Hematopoietic multipotent progenitor cell treated with erythropoietin and hydrocortisone succinate and interleukin-3 and kit ligand, for 4 days (in vitro differentiated cells): ENCODE data around the gene DNAAF1.
A peak's percentile ranks its signal among the peaks of the same experiment; 100 is the strongest.
"Not testable (repeated sequence)": the region's sequence is repeated elsewhere in the genome, so short reads cannot be mapped to it uniquely, and the experiment has no call there.

ENCODE experiments used
- DNase-seq: peaks from one replicate; pipeline ENCODE4 v3.0.0-alpha.2; 2015

Gene DNAAF1

DNA sequence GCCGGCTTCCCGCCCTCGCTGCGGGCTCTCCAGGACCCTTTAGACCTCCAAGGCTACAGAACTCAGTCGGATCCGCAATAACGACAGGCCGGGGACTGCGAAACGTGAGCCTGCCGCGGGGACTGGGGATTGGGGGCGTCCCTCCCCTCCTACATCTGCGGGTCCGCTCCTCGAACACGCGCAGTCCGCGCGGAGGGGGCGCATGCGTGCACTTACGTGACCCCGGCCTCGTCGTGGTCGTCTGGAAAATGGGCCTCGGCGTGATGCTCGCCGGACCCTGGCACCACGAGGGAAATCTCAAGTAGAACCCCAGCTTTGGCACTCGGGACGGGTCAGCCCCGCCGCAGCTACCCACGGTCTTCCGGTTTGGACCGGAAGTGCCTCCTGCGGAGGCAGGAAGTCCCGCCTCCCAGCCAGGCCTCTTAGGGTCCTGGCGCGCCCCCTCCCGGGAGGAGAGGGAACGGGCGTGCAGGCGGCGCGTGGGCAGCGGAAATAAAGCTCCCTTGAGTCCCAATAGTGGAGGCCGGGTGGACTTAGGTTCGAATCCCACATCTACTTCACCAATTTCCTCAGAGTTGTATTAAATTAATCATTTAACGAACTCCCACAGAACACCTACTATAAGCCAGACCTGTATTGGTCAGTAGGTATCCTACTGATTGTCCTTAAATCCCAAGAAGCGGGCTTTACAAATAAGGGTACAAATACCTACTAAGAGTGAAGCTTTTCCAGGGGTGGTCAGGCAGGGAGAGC, 41.8 kb downstream of the DNAAF1 start, which contains the start of gene TAF1C:
Gene TAF1C (minus strand): TSS at position 373 of the 753 bp plus-strand sequence. CDS start 2,069 bp downstream, outside the sequence.
- peak; percentile 98 for DNase-seq

DNA sequence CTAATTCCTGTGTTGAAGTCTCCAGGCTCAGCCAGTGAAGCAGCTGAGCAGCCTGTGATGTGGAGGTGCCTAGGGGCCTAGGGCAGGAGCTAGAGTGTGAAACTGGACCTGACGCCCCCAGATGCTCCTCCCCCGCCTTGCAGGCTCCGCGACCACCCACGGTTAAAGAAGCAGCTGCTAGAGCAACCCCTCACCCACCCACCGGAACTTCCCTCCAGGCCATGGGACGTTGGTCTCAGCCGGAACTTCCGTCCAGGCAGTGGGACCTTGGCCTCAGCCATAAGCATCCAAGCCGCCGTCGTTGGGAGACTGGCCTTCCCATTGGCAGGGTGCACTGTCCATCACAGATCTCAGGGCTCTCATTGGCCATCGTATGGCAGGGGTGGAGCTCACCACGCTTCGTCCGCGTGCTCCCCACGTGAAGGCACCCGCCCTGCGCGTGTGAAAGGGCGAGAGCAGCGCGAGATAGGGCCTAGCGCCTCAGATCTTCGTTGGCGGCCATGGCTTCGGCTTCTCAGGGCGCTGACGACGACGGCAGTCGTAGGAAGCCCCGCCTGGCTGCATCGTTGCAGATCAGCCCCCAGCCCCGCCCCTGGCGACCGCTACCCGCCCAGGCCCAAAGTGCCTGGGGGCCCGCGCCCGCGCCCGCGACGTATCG, 45.8 kb downstream of the DNAAF1 start, which contains the start of gene ADAD2:
Gene ADAD2 (plus strand): TSS at position 427 of the 658 bp plus-strand sequence. CDS start 74 bp downstream, at position 501.
- DNase-seq: no peak

DNA sequence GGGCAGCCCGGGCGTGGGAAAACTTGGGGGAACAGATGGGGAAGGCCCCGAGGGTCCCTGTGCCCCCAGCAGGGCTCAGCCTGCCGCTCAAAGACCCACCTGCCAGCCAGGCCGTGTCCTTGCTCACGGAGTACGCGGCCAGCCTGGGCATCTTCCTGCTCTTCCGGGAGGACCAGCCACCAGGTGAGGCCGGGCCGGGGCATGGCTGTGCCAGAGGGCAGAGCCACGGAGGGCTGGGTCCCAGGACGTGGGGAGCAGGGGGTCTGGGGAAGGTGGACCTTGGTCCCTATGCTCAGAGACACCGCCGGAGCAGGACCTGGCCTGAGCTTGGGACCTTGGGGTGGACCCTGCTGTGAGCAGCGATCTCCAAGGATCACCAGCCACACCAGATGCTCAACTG, 46.4 kb downstream of the DNAAF1 start:
- DNase-seq: no peak

DNA sequence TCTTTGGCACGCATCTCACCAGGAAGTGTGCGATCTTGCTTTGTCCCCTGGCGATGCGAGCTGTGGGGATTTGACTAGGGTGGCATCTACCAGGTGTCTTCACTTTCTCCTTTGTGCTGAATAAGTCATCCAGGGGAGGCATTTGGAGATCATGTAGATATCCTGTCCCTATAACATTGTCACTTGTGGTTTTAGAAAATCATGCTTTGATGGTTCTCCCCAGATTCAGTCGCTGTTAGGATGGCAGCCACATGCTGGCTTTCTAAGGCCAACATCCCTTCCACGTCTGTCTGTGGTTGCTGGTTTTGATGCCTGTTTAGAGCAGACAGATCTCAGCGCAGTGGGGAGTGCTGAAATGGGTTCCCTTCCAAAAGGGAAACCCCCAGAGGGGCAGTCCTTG, 48.4 kb downstream of the DNAAF1 start:
- no peak for DNase-seq

DNA sequence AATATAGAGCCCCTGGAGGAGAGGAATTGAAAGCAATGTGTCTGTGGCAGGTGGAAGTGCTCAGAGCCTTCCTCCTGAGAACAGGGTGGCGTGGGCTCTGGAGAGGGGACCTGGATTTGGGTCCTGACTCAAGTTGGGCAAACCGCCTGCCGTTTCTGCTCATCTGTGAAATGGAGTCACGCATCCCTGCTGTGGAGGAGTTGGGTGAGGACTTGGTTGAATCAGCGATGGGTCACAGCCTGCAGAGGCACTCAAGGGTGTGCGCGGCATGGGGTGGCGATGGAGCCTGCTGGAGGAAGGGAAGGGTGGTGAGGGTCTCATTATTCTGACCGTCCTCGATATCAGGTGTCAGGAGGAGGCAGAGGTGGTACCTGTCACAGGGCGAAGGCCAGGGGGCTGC, 48.9 kb downstream of the DNAAF1 start:
- no peak for DNase-seq

DNA sequence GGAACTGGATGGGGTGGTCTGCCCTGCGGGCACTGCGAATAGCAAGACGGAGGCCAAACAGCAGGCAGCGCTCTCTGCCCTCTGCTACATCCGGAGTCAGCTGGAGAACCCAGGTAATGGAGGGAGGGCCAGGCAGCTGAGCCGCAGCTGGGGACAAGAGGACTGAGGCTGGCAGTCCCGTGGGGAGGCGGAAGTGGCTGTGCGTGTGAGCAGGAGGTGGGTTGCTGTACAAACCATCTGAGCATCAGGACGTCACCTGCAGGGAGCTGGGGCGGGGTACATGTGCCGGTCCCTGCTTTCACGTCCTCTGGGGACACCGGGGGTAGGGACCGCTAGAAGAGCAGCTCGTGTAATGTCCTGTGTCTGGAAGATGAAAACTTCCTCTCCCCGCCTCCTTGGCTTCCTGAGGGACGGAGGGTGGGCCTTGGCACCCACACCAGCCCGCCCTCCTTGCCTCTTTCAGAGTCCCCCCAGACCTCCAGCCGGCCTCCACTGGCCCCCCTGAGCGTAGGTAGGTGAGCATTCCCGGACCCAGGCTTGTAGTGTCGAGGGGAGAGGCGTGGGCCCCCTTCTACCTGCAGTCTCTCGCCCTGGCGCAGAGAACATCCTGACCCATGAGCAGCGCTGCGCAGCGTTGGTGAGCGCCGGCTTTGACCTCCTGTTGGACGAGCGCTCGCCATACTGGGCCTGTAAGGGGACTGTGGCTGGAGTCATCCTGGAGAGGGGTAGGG, 49.5 kb downstream of the DNAAF1 start:
- DNase-seq: peak; percentile 34

DNA sequence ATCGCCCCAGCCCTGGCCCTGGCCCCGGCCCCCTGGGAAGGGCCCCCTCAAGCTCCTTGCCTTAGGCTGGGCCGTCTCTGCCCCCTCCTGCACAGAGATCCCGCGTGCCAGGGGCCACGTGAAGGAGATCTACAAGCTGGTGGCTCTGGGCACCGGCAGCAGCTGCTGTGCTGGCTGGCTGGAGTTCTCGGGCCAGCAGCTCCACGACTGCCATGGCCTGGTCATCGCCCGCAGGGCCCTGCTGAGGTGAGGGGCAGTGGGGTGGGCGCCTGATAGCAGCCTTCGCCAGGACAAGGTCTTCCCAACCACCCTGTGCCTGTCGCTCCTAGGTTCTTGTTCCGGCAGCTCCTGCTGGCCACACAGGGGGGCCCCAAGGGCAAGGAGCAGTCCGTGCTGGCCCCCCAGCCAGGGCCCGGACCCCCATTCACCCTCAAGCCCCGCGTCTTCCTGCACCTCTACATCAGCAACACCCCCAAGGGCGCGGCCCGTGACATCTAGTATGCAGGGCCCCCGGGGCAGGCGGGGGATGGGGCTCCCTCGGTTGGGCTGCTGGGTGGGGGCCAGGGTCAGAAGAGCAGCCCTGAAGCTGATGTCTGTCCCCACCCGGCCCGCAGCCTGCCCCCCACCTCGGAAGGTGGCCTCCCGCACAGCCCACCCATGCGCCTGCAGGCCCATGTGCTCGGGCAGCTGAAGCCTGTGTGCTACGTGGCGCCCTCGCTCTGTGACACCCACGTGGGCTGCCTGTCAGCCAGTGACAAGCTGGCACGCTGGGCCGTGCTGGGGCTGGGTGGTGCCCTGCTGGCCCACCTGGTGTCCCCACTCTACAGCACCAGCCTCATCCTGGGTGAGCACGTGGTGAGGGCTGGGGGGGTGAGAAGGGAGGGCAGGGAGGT, 50.3 kb downstream of the DNAAF1 start:
- DNase-seq: no peak

DNA sequence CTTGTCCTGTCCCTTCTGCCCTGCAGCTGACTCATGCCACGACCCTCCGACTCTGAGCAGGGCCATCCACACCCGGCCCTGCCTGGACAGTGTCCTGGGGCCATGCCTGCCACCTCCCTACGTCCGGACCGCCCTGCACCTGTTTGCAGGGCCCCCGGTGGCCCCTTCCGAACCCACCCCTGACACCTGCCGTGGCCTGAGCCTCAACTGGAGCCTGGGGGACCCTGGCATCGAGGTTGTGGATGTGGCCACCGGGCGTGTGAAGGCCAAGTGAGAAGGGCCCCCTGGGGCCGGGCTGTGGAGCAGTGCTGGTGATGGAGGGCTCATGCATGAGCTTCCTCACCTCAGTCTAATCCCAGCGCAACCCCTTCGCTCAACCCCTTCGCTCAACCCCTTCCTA, 51.0 kb downstream of the DNAAF1 start:
- DNase-seq: no peak

DNA sequence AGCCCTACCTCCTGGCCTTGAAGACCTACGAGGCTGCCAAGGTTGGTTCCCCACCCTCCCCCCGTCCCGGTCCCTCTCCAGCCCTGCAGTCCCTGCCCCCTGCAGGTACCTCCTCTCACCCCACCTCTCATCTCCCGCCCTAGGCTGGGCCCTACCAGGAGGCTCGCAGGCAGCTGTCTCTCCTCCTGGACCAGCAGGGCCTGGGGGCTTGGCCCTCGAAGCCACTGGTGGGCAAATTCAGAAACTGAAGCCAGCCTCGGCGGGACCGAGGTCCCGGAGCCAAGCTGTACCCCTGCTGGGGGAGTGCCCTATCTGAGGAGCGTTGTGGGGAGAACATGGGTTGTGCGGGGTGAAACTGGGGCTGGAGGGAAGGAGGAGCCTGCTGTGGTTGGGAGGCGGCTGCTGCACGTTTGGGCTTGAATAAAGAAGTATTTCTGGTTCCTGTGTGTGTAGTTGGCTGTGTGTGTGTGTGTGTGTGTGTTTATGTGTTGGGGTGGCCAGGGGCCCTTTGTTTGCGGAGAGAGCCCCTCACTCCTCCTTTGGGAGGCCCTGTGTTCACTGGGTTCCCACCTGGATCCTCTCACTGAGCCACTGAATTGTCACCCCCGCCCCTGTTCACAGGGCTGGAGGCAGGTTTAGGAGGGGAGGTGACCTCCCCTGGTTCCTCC, 51.8 kb downstream of the DNAAF1 start:
- DNase-seq: no peak

DNA sequence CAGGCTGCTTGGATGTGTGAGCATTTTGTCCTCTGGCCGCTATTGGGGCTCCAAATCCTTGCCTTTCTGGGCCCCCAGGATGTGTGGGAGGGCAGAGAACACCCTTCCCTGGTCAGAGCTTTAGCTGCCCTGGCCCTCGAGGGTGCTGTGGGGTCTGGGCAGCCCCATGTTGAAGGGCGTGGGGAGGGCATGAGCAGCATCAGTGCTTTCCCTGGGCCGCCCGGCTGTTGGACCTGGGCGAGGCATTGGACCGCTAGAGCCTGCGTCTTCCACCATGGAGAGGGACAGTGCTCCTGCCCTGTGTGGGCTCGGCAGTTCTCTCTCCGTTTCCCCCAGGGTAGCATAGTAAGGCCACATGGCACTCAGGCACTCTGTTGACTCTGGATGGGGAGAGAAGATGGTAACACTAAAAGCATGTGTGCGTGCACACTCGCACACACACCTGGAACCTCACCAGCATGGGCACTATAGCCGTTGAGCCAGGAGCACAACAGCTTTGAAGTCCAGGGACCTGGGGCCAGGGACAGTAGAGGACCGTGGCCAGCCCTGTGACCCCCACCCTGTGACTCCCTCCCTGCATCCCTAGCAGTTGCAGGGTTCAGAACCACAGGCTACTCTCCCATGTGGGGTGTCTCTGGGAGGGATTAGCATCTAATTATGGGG, 52.5 kb downstream of the DNAAF1 start:
- DNase-seq: no peak

DNA sequence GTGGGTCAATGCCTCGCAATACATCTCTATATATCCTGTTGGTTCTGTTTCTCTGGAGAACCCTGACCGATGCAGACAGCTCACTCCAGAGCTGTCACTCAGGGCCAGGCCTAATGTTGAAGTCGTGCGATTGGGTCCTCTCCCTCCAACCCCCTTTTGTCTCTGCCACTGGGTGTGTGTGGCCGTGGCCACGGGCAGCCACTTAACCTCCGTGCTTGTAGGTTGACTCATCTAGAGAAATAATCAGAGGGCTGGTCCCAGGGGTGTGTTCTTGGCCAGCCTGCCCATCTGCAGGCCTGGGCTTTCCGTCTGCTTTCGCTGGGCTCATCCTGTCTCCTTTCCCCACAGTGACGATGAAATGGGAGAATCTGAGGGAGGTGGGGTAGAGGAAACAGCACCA, 53.3 kb downstream of the DNAAF1 start:
- no peak for DNase-seq

DNA sequence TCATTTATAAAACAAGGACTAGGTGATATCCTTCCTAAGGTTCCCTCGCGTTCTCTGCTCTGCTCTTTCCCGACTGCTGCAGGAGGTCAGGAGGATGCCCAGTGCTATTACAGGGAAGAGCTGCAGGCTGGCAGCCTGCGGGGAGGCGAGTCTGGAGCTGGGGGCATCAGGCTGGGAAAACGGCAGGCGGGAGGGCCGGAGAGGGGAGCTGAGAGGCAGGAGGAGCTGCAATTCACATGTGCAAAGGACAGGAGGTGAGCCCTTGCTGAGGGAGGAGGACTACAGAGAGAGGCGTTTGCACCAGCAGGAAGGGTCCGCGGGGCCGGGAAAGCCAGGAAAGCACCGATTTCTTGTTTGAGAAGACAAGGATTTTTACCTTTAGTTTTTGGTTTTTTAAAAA, 54.0 kb downstream of the DNAAF1 start:
- DNase-seq: no peak

DNA sequence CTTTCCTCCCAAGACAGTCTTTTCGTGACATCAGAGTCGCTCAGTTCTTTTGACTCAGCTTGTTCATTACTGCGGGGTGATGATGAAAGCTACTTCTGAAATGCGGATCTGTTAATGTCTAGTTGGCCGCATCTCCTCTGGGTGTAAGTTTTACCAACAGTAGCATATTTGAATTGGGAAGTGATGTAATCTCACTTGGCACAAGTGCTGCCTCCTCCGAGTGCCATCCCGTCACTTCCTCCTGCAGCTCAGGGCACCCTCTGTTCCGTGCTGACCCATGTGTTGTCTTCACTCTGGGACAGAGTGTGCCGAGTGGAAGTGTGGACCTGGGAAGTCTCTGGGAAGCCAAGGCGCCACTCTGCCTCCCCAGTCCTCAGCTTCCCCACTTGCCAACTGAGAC, 54.8 kb downstream of the DNAAF1 start:
- peak; percentile 29 for DNase-seq

DNA sequence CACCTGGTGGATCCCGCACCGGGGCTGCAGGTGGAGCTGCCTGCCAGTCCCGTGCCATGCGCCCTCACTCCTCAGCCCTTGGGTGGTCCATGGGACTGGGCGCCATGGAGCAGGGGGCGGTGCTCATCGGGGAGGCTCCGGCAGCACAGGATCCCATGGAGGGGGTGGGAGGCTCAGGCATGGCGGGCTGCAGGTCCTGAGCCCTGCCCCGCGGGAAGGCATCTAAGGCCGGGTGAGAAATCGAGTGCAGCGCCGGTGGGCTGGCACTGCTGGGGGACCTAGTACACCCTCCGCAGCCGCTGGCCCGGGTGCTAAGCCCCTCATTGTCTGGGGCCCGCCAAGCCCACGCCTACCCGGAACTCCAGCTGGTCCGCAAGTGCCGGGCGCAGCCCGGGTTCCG, 59.4 kb downstream of the DNAAF1 start:
- not testable (repeated sequence) for DNase-seq

DNA sequence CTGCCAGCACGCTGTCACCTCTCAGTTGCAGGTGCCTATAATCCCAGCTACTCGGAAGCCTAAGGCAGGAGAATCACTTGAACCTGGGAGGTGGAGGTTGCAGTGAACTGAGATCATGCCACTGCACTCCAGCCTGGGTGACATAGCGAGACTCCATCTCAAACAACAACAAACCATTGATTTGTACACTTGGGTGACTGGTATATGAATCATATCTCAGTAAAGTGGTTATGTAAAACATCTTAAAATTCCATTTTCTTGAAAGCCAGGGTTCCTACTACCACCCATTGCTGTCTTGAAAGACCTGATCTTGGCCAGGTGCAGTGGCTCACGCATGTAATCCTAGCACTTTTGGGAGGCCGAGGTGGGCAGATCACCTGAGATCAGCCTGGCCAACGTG, 60.0 kb downstream of the DNAAF1 start:
- DNase-seq: not testable (repeated sequence)

DNA sequence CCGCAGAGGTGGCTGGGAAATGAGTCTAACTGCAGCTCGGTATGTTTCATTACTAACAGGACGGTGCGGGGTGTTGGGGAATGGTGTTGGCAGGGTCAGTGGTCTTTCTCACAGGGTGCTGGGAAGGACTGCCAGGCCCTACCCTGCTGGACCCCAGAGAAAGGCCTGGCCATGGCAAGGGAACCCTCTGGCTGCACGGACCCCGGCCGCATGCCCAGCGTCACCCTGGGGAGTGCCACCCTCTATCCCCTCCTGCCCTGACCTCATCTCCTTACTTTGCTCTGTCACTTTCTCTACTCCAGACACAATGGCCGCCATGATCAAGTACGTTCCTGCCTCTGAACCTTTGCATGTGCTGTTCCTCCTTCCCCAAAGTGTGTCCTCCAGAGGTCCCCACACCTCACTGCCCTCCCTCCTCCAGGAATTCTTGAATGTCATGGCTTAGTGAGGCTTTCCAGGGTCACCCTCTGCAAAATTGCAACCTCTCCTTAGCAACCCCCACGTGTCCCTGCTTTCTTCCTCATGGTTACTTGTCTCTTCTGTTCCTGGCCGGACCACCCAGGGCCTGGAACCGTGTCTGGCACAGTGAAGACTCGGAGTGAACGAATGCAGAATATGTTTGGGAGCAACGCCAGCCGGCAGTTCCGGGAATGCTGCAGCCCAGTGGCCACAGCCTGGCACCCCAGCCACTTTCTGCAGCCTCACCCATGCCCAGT, 61.0 kb downstream of the DNAAF1 start:
- DNase-seq: no peak

DNA sequence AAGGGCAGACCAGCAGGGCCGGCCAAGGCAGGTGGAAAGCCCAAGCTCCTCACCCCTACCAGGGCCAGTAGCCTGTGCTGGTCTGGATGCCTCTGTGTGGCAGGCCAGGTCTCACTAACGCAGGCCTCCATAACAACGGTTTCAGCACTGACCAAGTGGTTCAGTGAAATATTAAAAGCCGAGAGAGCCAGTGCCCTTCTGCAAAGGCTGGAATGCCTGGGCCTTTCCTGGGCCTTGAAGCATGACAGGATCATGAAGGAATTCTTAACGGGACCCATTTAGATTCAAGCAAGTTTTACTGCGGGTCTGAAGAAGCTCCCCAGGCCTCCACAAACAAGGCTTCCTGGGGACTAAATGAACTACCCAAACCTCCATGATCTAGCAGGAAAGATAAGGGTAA, 62.1 kb downstream of the DNAAF1 start:
- DNase-seq: no peak

DNA sequence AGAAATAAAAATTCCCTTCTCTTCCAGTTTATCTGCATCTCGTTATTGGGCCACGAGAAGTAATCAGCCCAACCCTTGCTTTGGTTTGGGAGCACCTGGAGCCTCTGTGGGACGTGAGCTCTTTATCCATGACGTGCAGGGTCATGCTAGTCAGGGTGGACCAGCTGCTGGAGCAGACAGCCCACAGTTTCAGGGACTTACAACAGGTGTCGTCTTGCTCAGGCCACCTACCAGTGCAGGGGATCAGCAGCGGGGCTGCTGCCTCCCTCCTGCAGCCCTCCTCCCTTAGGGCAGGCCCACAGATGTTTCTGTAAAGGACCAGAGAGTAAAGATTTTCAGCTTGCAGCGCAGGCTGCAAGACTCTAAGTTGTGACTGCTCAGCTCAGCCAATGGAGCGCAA, 62.8 kb downstream of the DNAAF1 start:
- no peak for DNase-seq

DNA sequence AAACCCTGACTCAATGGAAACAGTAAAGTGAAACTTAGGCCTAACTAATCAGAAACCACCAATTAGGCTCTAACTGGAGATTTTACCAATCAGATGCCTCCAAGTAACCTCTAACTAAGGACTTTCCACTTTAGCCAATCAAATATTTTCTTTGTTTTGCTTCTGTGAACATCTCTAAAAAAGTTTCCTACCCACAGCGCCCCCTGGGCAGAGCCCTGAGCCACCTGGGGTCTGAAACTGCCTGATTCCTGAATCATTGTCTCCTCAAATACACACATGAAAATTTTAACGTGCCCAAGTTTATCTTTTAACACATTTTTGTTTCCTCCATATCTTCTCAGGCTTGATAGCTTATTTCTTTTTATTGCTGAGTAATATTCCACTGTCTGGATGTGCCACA, 64.9 kb downstream of the DNAAF1 start:
- peak; percentile 19 for DNase-seq

DNA sequence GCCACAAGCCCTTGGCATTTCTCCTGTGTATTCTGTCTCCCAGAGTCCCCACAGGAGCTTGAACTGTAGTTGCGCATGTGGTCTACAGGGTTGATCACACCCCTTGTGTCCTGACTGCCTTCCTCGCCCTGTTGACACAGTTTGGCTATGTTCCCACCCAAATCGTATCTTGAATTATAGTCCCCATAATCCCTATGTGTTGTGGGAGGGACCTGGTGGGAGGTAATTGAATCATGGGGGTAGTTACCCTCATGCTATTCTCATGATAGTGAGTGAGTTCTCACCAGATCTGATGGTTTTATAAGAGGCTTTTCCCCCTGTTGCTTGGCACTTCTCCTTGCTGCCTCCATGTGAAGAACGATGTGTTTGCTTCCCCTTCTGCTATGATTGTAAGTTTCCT, 67.0 kb downstream of the DNAAF1 start:
- no peak for DNase-seq

DNA sequence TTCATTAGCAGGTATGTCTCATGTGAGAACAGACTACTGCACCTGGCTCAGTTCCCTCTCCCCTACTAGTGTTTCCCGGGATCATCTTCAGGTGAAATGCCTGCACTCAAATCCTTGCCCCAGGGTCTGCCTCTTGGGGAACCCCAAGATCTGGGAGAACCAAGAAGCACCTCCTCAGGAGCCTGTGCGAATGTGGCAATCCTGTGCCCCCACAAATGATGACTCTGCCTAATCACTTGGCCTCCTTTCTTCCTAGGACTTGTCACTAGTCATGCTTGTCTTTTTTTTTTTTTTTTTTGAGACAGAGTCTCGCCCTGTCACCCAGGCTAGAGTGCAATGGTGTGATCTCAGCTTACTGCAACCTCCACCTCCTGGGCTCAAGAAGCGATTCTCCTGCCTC, 67.5 kb downstream of the DNAAF1 start:
- DNase-seq: no peak
